ENCODE data around the gene ACTL8. TPM values are rescaled to one million over a fixed set of nuclear protein-coding genes. Genes with fewer than 3 reads are reported as not detected.
"Not testable (repeated sequence)": the region's sequence is repeated elsewhere in the genome, so short reads cannot be mapped to it uniquely, and the experiment has no call there.

The ACTL8 gene
- total RNA-seq, 1 donor from 2014 or later: 0.17 TPM

DNA sequence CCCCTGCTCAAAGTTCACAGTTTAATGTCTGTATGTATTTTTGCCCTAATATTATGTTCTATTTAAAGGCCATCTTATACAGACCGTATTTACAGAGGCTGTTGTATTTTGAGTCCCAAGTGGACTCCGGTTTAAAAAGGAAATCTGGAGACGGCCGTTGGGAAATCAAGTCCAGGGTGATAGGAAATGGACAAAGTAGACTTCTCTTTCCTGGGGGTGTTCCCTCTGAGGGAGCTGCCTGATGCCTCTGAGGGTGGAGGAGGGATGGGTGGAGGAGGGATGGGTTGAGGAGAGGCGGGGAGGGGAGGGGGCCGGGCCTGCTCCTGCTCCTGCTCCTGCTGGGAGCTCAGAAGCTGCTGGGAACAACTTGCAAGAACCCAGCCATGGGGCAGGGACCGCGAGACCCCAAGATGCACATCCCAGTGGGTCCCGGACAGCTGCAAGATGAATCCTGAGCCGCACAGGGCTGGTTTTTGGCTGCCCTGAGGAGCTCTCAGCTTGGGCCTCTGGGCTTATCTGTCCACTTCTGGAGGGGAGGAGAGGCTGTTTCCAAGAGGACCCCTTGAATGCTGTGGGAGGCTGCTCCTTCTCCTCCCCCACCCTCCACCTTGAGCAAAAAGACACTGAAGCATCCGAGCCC is 12.0 kb upstream of the ACTL8 start:
- TF ChIP-seq, protein P1, sequence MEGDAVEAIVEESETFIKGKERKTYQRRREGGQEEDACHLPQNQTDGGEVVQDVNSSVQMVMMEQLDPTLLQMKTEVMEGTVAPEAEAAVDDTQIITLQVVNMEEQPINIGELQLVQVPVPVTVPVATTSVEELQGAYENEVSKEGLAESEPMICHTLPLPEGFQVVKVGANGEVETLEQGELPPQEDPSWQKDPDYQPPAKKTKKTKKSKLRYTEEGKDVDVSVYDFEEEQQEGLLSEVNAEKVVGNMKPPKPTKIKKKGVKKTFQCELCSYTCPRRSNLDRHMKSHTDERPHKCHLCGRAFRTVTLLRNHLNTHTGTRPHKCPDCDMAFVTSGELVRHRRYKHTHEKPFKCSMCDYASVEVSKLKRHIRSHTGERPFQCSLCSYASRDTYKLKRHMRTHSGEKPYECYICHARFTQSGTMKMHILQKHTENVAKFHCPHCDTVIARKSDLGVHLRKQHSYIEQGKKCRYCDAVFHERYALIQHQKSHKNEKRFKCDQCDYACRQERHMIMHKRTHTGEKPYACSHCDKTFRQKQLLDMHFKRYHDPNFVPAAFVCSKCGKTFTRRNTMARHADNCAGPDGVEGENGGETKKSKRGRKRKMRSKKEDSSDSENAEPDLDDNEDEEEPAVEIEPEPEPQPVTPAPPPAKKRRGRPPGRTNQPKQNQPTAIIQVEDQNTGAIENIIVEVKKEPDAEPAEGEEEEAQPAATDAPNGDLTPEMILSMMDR (IDR thresholded peaks at IDR 0.05; ENCODE audit: insufficient read depth, low read length, poor library complexity, severe bottlenecking): no peak
- Histone ChIP-seq H3K4me3 (ENCODE audit: low read depth, low read length) (no peak overlapping the region), H3K36me3 (ENCODE audit: control insufficient read depth, insufficient read depth, low read length) (no peaks in the 10 kb centered on the region), H3K27me3 (ENCODE audit: control insufficient read depth, insufficient read depth, low read length) (peaks cover 3% of the 10 kb centered on the region)
- no peak for DNase-seq (ENCODE audit: low read depth)

DNA sequence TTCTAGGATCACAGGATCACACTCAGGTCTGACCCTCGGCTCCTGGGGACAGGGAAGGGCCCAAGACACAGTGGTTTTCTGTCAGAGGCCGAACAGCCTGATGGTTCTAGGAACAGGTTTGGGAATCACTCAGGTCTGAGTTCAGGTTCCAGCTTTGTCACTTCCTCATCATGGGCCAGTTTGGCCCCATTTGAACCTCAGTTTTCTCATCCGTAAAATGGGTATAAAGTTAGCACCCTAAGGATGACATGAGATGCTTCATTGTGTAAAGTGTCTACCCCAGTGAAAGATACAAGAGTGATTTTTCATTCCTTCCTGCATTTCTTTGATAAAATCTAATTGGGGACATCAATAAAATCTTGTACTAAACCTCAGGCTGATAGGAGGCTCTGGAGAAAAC is 11.2 kb upstream of the ACTL8 start:
- TF ChIP-seq, protein P1 (IDR thresholded peaks at IDR 0.05; ENCODE audit: insufficient read depth, low read length, poor library complexity, severe bottlenecking): no peak
- H3K36me3 ChIP-seq (ENCODE audit: control insufficient read depth, insufficient read depth, low read length): no peaks in the 10 kb centered on the region
- DNase-seq (ENCODE audit: low read depth): no peak
- no peak overlapping the region for H3K4me3 ChIP-seq (ENCODE audit: low read depth, low read length)
- peaks cover 3% of the 10 kb centered on the region for H3K27me3 ChIP-seq (ENCODE audit: control insufficient read depth, insufficient read depth, low read length)

DNA sequence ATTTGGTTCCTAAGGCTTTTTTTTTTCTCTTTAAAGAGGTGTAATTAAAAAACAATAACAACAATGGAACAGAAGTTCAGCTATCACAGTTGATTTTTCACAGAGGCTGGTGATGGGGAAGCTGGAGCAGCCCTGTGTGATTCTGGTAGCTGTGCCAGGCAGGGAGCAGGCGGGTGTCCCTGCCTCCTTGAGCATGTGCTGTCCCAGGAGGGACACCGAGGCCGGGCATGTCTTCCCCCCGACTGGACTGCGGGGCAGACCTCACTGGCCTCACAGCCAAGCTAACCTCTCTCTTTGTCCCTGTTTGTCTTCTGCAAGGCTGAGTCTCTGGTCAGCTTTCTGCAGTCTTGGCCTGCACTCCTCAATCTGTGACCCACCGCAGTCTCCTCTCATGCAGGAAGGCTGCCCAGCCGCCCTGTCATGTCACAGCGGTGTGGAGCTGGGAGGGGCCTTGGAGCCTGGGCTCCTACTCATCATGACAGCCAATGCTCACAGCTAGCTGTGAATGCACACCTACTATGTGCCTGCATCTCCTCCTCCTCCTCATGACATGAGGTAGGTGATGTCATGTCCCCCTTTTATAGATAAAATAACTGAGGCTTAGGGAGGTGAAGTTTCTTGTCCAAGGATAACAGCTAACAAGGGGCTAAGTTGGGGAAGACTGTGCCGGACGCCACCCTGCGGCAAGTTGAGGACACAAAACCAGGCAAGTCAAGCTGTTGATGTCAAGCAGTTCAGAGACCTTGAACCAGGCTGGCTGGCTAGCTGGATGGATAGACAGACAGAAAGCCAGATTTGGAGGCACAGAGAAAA is 10.3 kb upstream of the ACTL8 start:
- TF ChIP-seq, protein P1 (IDR thresholded peaks at IDR 0.05; ENCODE audit: insufficient read depth, low read length, poor library complexity, severe bottlenecking): no peak
- Histone ChIP-seq H3K36me3 (ENCODE audit: control insufficient read depth, insufficient read depth, low read length) (no peaks in the 10 kb centered on the region), H3K4me3 (ENCODE audit: low read depth, low read length) (no peak overlapping the region), H3K27me3 (ENCODE audit: control insufficient read depth, insufficient read depth, low read length) (no peaks in the 10 kb centered on the region)
- DNase-seq (ENCODE audit: low read depth): no peak

DNA sequence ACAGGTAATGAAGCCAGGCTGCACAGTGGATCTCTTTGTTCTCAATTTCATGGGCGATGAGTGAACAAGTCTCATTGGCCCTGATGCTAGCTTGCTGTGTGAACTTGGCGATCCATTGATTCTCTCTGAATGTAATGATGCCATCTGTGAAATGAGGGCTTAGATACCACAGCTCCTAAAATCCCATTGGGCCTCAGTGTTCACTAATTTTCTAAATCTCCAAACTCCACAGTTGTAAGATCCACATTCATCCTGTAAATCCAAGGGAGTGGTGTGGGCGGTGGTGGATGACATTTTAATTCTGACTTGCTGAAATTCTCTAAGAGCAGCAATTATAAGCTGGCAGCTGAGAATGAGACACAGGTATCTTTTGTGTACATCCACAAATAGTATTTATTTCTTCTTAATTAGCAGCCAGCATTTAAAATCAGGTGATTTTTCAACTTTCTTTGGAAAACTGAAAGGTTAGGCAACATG is 9.6 kb upstream of the ACTL8 start:
- TF ChIP-seq, protein P1 (IDR thresholded peaks at IDR 0.05; ENCODE audit: insufficient read depth, low read length, poor library complexity, severe bottlenecking): no peak
- no peaks in the 10 kb centered on the region for H3K27me3 ChIP-seq (ENCODE audit: control insufficient read depth, insufficient read depth, low read length)
- H3K4me3 ChIP-seq (ENCODE audit: low read depth, low read length): no peak overlapping the region
- no peaks in the 10 kb centered on the region for H3K36me3 ChIP-seq (ENCODE audit: control insufficient read depth, insufficient read depth, low read length)
- no peak for DNase-seq (ENCODE audit: low read depth)

DNA sequence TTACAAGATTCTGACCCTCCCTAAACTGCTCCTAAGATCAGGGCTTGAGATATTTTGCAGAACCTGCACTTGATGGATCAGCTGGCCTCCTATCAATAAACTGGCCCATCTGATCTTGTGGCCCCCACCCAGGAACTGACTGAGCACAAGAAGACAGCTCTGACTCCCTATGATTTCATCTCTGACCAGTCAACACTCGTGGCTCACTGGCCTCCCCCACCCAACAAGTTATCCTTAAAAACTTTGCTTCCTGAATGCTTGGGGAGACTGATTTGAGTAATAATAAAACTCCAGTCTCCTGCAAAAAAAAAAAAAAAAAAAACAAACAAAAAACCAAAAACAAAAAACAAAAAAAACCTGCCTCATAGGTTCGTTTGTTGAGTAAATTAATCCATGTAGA is 8.9 kb upstream of the ACTL8 start:
- not testable (repeated sequence) for H3K36me3 ChIP-seq (ENCODE audit: control insufficient read depth, insufficient read depth, low read length); DNase-seq (ENCODE audit: low read depth); H3K27me3 ChIP-seq (ENCODE audit: control insufficient read depth, insufficient read depth, low read length); H3K4me3 ChIP-seq (ENCODE audit: low read depth, low read length)

DNA sequence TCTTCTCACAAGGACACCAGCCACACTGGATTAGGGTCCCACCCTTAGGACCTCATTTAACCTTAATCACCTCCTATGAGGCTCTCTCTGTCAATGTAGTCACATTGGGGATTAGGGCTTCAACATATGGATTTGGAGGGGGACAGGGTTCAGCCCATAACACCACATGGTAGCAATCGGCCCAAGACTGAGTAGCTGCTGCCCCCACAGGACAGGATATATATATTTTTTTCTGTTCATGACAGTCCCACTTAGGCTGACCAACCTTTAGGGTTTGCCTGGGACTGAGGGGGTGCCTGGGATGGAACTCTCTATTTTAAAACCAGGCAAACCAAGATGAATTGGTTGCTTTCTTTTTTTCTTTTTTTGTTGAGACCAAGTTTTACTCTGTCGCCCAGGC is 8.2 kb upstream of the ACTL8 start:
- TF ChIP-seq, protein P1 (IDR thresholded peaks at IDR 0.05; ENCODE audit: insufficient read depth, low read length, poor library complexity, severe bottlenecking): no peak
- Histone ChIP-seq H3K36me3 (ENCODE audit: control insufficient read depth, insufficient read depth, low read length) (no peaks in the 10 kb centered on the region), H3K27me3 (ENCODE audit: control insufficient read depth, insufficient read depth, low read length) (no peaks in the 10 kb centered on the region), H3K4me3 (ENCODE audit: low read depth, low read length) (no peak overlapping the region)
- no peak for DNase-seq (ENCODE audit: low read depth)

Data from kidney epithelial cell (primary cell).